ENCODE results near the gene FRAS1. TPM values are rescaled to one million over a fixed set of nuclear protein-coding genes. Genes with fewer than 3 reads are reported as not detected.

The FRAS1 gene
- total and polyA plus RNA-seq, 2 of the 8 experiments (the other 6 are each of a cell fraction or from before 2014, with no cell fraction given), result 38.5 to 109 TPM

DNA sequence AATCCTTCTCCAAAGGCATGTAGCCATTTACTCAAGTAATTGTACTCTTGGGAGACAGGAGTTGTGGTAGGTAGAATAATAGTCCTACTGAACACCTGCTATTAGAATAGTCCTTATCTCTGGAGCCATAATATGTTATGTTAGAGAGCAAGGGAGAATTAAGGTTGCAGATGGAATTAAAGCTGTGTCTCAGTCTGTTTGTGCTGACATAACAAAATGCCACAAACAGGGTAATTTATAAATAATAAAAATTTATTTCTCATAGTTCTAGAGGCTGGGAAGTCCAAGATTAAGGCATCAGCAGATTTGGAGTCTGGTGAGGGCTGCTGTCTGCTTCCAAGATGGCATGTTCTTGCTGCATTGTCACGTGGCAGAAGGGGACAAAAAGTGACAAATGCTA, 24.2 kb upstream of the FRAS1 start:
- H2BK15ac ChIP-seq (ENCODE audit: low read length), result no peak overlapping the region
- no peak for FAIRE-seq
- no peak overlapping the region for H2BK120ac ChIP-seq (replicated peaks; ENCODE audit: low read depth, low read length)
- 100% methylated on average over 1 of the region's 1 CpG; no CpG with 5 or more reads in 1 of the 2 experiments for WGBS, 2 experiments (ENCODE audit: extremely low coverage in 1 of 2, insufficient coverage in 1 of 2, insufficient read length in 1 of 2, insufficient replicate concordance in 2 of 2, low coverage in 1 of 2, low lambda C conversion rate in 2 of 2, missing lambda C conversion rate in 1 of 2)
- H3K4me2 ChIP-seq (ENCODE audit: insufficient read depth in 1 of 2, low read depth in 2 of 2, low read length in 2 of 2), result no peak overlapping the region
- H3K23me2 ChIP-seq (ENCODE audit: low read depth, low read length), result no peaks in the 10 kb centered on the region
- no peak for DNase-seq (ENCODE audit: low read depth in 1 of 2, low spot score in 2 of 2)
- no peak overlapping the region for H2AK5ac ChIP-seq (ENCODE audit: low read depth, low read length)
- no peak overlapping the region for H2BK5ac ChIP-seq (ENCODE audit: low read depth, low read length)
- H3K4ac ChIP-seq (replicated peaks; ENCODE audit: insufficient read length, low read depth, low read length), result no peak overlapping the region
- no peak overlapping the region for H4K8ac ChIP-seq (ENCODE audit: extremely low read depth, insufficient read depth, low read length)
- H4K91ac ChIP-seq (replicated peaks; ENCODE audit: insufficient read length, low read length), result no peak overlapping the region
- peaks cover 0 to 5% (median 0%) of the 10 kb centered on the region in 4 experiments; a peak in 1 of 7 replicates for H3K4me1 ChIP-seq (replicated peaks in 1 of 4; ENCODE audit: control insufficient read depth in 3 of 4, insufficient read depth in 4 of 4, low read length in 3 of 4)
- H2AFZ ChIP-seq (ENCODE audit: low read length), result no peak overlapping the region
- no peaks in the 10 kb centered on the region for H3K36me3 ChIP-seq (ENCODE audit: control insufficient read depth in 2 of 4, insufficient read depth in 4 of 4, low read length in 3 of 4)
- H3K14ac ChIP-seq (ENCODE audit: insufficient read length), result no peak overlapping the region
- H2BK20ac ChIP-seq (ENCODE audit: low read length), result no peak overlapping the region
- H3K23ac ChIP-seq (ENCODE audit: insufficient read length), result no peak overlapping the region
- ChIA-PET CTCF (ENCODE audit: partially characterized antibody) (interaction anchor here (0.9 to 1.9 kb wide), 4 partner anchors 23 to 274 kb away, joined by 3 to 7 read pairs (median 6); no protein-coding TSS in a partner anchor), POLR2A (ENCODE audit: partially characterized antibody) (interaction anchor here (1.8 kb wide), 1 partner anchor 24 kb away, joined by 4 read pairs; the partner anchor contains the start of gene FRAS1)
- TF ChIP-seq SUZ12 (IDR thresholded peaks at IDR 0.05; ENCODE audit: low read length) (no peak), MAFK (IDR thresholded peaks at IDR 0.05; ENCODE audit: low read depth, low read length) (no peak), GABPA (IDR thresholded peaks at IDR 0.05; ENCODE audit: borderline replicate concordance, insufficient read depth, low read length) (no peak), TEAD4 (IDR thresholded peaks at IDR 0.05; ENCODE audit: low read depth, low read length) (no peak), TAF7 (optimal IDR thresholded peaks at IDR 0.05; ENCODE audit: borderline replicate concordance, low read depth, low read length) (no peak), HDAC2 (IDR thresholded peaks at IDR 0.05; ENCODE audit: borderline replicate concordance in 1 of 2, low read depth in 2 of 2, low read length in 2 of 2) (no peak), EGR1 (IDR thresholded peaks at IDR 0.05; ENCODE audit: borderline replicate concordance, low read depth, low read length) (no peak), TBP (IDR thresholded peaks at IDR 0.05; ENCODE audit: low read depth, low read length) (no peak)
- no peak overlapping the region for H2BK12ac ChIP-seq (ENCODE audit: low read depth, low read length)
- no peak overlapping the region for H4K5ac ChIP-seq (ENCODE audit: insufficient read length, low read depth, low read length)
- no peak overlapping the region for H3K4me3 ChIP-seq (ENCODE audit: extremely low read depth in 1 of 4, insufficient read depth in 2 of 4, low read depth in 3 of 4, low read length in 4 of 4)
- H3K79me2 ChIP-seq (ENCODE audit: control insufficient read depth in 1 of 2, insufficient read depth in 2 of 2, low read length in 2 of 2), result no peaks in the 10 kb centered on the region
- no peak overlapping the region for H3K9ac ChIP-seq (replicated peaks in 1 of 4; ENCODE audit: extremely low read depth in 1 of 4, low read depth in 3 of 4, low read length in 3 of 4)
- no peak overlapping the region for H3K18ac ChIP-seq (ENCODE audit: extremely low read depth, low read length)
- no peak overlapping the region for H3K27ac ChIP-seq (ENCODE audit: low read depth, low read length)
- no peak overlapping the region for H3K56ac ChIP-seq (replicated peaks; ENCODE audit: insufficient read length, low read depth, low read length)
- H4K20me1 ChIP-seq (replicated peaks in 1 of 2; ENCODE audit: control insufficient read depth in 1 of 2, insufficient read depth in 2 of 2, low read length in 2 of 2), result no peaks in the 10 kb centered on the region
- H3K9me3 ChIP-seq (ENCODE audit: insufficient read depth in 2 of 2, low read depth in 1 of 2, low read length in 1 of 2), result no peaks in the 10 kb centered on the region
- no peaks in the 10 kb centered on the region for H3K27me3 ChIP-seq (replicated peaks in 1 of 4; ENCODE audit: control insufficient read depth in 3 of 4, extremely low read depth in 1 of 4, insufficient read depth in 3 of 4, low read length in 3 of 4)
- no peaks in the 10 kb centered on the region for H3K79me1 ChIP-seq (ENCODE audit: low read depth, low read length)

Data from H1 (cell line).